Amniotic stem cell (primary cell): ENCODE results near the gene PPP2R2C.

ENCODE experiments used
- DNase-seq: peaks from one replicate; lab custom pipeline; 2025; lab: John Stamatoyannopoulos, UW

PPP2R2C gene

GRCh38 chr4:6448476-6449170 is 23.8 kb downstream of the PPP2R2C start:
- DNase-seq: no peak

DNA sequence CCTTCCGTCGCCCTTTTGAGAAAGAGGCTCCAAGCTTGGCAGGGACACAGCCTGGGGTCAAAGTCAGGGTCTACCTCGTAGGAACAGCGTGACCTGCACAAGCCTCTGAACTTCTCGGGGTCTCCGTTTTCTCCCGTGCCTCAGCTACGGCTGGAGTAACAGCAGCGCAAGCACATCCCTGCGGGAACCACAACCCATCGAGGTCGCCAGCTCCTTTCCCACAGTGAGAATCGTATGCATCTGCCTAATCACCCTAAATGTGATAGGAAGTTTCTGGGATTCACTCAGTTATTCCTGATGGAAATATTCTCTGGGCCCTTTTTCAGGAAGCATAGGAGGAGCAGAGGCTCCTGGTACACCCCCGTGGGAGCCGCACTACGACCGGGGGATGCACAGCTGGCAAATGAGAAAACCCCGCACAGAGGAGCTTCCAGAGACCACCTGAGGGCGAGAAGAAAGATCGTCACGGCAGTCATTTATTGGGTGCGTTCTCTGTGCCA is 24.7 kb downstream of the PPP2R2C start:
- no peak for DNase-seq

- DNase-seq: no peak
Measured at GRCh38 chr4:6446538-6447451, 25.6 kb downstream of the PPP2R2C start.

GRCh38 chr4:6446130-6446482 is 26.3 kb downstream of the PPP2R2C start:
- no peak for DNase-seq

DNA sequence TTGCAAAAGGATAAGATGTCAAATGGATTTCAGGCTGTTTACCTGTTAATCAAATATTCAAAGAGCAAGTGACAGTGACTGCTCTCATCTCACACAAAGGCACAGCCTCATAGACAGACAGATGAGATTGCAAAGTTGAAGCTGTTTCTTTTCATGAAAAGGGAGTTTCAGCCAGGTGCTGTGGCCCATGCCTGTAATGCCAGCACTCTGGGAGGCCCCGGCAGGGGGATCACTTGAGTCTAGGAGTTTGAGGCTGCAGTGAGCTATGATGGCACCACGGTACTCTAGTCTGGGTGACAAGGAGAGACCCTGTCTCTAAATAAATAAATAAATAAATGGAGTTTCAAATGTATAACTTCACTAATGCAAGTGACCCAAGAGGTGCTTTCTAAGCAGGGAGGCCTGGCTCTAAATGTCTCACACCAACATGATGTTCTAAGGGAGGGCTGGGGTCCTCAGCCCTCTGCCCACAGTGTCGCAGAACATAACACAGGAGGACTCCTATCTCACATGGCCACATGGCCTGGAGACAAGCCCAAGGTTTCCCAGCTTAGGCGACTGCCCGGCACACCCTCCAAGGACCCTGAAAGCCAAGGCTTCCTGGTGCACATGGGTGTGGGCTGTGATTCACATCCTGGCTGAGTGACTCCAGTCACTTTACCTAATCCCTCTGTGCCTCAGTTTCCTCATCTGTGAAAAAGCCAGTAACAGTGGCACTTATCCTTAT is 26.8 kb downstream of the PPP2R2C start:
- no peak for DNase-seq

DNA sequence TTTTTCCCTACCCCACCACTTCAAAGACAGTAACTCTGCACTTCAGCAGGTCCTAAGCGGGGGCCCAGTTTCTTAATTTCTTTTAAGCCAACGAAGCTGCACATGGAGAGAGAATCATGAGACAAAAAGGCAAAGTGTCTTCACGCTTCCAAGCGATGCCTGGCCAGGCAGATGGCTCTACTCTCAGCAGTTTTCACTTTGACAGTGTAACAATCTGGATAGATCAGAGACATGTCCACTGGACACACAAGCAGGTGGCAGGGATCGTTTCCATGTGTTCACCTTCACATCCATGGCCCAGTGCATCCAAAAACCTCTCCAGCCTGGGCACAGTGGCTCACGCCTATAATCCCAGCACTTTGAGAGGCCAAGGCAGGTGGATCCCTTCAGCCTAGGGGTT is 27.8 kb downstream of the PPP2R2C start:
- DNase-seq: no peak

DNA sequence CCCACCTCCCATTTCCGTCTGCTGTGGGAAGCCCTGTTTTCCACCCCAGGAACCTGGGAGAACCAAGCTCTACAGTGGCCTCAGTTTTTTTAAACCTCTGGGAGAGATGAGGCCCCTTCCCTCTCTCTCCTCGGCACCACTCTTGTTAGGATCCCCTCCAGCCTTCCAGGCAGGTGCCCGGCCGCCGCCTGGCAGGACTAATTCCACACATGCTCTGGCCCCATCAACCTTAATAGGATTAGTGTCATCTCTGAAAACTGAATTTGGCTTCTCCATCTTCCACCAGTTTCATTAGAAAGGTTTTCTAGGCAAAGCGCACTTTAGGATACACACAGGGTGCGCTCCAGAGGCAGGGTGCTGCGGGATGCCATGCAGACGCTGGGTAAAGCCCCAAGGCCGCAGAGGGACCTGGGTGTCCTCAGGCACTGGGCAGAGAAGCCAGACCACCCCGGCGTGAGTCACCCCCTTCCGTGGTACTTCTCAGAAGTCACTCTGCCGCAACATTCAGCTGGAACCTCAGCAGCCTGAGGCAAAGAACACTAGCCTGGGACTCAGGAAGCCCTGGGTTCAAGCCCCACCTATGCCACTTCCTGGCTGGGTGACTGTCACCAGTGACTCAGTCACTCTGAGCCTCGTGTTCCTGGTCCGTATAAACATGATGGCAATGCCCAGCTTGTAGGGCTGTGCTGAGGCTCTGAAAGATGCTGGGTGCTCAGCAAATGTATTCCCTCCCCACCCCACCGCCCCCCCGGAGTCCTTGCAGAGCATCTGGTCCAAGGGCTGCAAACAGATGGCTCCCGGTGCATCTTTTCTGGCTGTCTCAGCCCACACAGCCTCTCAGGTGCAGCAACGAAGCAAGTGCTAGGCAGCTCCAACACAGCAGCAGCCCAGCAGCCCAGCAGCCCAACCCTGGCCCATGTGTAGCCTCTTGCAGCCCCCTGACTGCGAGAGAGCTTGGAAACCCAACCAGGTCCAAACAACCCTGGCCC is 29.1 kb downstream of the PPP2R2C start:
- DNase-seq: no peak

GRCh38 chr4:6442555-6442954 is 29.9 kb downstream of the PPP2R2C start:
- no peak for DNase-seq

GRCh38 chr4:6441758-6442157 is 30.7 kb downstream of the PPP2R2C start:
- no peak for DNase-seq

DNA sequence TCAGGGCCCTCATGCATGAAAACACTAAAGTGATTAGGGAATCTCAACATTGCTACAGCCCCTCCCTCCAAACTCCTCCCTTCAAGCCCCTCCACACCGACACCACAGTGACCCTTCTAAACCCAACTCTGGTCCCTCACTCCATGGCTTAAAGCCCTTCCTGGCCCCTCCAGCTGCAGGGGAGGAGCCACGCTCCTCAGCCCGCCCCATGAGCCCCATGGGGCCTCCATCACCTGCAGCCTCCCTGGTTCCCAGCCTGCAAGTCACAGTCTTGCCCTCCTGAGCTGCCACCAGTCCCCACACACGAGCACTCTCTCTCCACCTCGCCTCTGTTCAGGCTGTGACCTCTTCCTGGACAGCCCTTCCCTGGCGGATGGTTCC is 31.2 kb downstream of the PPP2R2C start:
- no peak for DNase-seq

GRCh38 chr4:6440506-6441201 is 31.8 kb downstream of the PPP2R2C start:
- no peak for DNase-seq

DNA sequence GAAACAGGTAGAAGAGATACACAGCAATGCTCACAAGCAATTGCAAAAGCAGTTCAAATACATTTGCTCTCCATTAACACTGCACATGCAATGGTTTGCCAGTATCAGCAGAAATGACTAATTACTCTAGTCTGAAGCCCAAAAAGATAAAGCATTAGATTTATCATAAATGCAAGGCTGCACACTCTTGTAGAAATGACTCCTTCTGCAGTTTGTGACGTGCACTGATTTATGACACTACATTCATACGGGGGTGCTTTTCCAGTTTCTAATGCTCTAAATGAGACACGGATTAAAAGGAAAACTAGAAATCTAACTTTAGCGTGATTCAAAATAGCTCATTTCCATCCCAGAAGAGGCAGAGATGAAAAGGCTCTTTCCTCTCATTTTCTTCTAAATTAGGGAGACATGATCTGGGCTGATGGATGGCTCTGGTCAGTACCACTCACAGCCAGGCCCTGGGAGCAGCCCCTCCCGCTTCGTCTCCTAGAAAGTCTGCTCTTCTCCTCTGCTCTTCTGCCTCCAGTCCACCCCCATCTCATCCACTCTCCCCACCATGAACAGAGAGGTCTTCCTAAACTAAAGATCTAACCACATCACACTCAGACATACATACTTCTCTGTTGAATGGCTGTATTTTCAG is 33.2 kb downstream of the PPP2R2C start:
- DNase-seq: no peak

- DNase-seq: no peak
Measured at GRCh38 chr4:6437826-6438238, 34.6 kb downstream of the PPP2R2C start.

DNA sequence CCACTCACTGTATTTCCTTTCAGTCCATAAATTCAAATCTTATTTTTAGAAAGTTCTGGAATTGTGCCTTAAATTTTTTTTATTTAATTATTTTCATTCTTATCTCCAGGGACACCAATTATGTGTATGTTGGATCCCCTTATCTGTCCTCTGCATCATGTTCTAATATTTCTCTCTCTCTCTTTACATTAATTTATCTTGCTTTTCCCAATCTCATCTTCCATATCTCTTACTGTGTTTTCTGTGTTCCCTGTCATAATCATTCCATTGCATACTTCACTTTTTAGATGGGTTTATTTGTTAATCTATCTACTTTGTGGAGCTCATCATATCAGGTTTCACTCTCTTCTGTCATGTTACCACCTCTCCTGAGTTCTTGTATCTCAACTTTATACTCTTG is 37.4 kb downstream of the PPP2R2C start:
- no peak for DNase-seq

DNA sequence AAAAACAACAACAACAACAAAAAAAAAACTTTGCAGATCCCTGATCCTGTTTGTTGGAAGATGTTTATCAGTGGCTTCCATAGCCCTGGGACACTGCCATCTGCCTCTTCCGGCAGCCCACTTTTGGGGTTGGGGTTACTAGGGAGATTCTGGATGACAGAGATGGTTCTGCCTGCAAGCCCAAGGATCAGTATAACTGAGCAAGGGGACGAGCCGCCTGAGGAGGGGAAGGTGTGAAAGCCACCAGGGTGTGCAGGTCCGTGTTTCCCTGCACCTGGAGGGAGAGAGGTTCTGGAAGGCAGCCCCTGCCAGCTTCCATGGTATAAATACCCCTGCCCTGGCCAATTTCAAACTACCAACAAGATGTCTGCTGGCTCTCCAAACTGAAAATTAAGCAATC is 41.5 kb downstream of the PPP2R2C start:
- no peak for DNase-seq

- DNase-seq: no peak
Measured at GRCh38 chr4:6427439-6428090, 44.8 kb downstream of the PPP2R2C start.

- DNase-seq: no peak
Measured at GRCh38 chr4:6426571-6427438, 45.6 kb downstream of the PPP2R2C start.

DNA sequence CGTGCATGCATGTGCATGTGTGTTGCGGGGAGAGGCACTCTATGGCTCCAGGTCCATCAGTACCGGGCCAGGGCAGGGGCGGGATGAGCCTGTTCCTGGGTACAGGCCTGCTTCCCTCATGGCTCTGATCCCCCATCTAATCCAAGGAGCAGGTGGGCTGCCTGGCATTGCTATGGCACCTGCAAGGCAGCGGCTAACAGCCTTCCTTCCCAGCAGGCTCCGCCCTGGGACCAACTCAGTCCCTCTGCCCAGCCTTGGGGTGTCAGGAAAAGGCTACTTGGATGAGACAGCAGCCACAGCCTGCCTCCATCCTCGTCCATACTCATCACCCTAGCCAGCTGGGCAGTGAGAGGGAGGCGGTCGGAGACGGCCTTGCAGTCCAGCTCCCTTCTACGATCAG is 46.5 kb downstream of the PPP2R2C start:
- DNase-seq: no peak

GRCh38 chr4:6425336-6425735 is 47.1 kb downstream of the PPP2R2C start:
- no peak for DNase-seq
